Occipital lobe (tissue), 2 donors: ENCODE measurements around the gene FGFBP2. TPM values are rescaled to one million over a fixed set of nuclear protein-coding genes. Genes with fewer than 3 reads are reported as not detected.
"Not testable (repeated sequence)": the region's sequence is repeated elsewhere in the genome, so short reads cannot be mapped to it uniquely, and the experiment has no call there.

ENCODE experiments used
- DNase-seq: peaks from one replicate; lab custom pipeline; 2025; lab: John Stamatoyannopoulos, UW
- total RNA-seq: library from RNA; depleted of rRNA; stranded (reverse); fragments of >200 nt; gene quantifications from one replicate; pipeline ENCODE4 v1.2.3, GENCODE V29; 2014

FGFBP2 gene
- total RNA-seq, 1 donor from 2014 or later, result not detected

DNA sequence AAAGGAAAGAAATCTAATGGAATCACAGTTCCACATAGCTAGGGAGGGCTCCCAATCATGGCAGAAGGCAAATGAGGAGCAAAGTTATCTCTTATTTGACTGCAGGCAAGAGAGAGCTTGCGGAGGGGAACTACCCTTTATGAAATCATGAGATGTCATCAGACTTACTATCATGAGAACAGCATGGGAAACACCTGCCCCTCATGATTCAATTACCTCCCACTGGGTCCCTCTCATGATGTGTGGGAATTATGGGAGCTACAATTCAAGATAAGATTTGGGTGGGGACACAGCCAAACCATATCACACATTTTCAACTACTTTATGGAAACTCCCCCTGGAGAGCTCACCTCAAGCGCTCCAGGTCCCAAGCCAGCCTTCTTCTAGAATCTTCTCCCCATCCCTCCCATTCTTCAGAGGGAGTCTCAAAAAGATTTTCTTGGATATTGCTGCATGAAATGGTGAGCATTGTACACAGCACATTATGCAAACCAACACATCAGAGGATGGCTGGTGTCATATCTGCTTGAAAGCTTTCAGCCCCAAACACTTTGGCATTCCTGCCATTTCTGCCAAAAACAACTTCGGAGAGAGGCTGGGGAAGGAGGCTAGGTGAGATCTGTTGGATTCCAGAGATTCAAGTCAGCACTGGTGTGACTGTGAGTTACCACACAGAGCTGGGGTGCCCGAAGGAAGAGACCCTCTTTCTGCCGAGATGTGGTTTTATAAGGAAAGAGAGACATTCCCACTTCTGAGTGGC, 31.3 kb downstream of the FGFBP2 start:
- no peak for DNase-seq

DNA sequence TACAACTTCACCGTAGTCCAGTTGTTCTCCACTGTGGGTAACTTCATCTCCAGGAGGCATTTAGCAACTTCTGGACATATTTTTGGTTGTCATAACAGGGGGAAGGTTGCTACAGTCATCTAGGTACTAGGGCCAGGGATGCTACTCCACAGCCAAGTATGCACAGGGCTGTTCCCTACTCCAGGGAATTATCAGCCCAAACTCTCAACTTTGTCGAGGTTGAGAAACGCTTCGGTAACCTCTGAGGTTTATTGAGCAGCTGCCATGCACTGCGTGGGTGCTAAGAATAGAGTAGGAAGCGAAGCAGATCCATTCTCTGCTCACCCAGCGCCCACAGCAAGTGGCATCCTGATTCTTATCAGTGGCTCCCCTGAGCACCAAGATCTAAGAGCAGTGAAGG, 32.7 kb downstream of the FGFBP2 start:
- DNase-seq, result no peak

DNA sequence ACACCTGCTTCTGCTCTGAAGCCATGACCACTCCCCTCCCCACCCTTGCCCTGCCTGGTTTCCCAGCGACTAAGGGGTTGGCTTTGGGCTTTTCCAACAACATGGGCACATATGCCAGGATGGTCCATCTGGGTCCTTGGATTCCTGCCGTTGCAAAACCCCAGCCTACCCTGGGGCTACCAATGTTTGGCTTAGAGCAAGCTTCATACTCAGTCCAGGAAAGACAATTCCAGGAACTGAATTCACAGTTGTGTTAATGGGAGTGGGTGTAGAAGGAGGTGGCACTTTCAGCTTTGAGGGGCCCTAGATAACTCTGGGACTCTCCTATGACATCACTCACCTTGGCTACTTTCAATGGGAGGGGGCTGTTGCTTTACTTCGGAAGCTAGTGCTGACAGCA, 33.4 kb downstream of the FGFBP2 start:
- no peak for DNase-seq

DNA sequence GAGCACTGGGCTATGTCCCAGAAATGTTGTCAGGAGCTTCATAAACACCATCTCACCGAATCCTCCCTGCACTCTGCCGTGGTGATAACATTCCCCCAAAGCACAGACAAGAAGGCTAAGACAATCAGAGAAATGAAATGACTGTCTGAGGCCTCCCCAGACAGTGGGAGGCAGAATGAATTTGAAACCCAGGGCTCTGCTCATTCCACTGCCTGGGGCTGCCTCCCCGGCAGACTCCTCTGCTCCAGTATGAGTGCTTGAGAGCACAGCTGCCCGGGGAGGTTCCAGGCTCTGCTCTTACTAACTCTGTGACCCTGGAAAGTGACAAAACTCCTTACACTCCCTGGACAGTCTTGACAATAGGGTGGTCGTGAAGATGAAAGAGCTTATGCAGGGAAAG, 34.1 kb downstream of the FGFBP2 start:
- DNase-seq, result no peak

DNA sequence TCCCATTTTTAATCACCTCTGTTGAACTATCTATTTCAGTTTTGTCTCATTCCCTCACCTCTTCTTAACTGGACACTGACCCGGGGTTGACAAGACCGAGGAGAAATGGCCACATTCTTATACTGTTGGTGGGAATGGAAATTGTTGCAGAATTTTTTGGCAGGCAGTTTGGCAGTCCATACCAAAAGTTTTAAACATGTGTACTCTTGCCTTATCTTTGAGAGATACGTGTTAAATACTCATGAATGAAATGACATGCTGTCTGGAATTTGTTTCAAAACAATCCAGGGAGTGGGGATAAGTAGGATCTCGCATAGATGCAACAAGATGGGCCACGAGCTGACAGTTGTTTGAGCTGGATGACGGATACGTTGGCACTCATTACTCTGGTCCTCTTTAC, 36.5 kb downstream of the FGFBP2 start:
- DNase-seq, result no peak

DNA sequence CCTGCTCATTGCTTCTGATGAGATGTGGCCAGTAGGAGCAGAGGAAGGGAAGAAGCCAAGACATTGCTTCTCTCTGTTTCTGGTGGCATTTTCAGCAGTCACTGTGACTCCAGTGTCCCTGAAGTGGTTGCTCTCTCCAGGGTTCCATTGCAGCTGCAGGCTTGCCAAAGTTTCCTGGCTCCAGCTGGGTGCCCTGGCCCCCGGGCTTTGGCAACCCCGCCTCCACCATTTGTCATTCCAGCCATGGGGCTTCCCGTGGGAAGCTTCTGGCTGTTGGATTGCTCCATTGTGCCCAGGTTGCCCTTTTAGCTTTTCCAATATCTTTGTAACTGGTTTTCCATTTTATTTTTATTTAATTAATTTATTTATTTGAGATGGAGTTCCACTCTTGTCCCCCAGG, 37.1 kb downstream of the FGFBP2 start:
- no peak for DNase-seq

DNA sequence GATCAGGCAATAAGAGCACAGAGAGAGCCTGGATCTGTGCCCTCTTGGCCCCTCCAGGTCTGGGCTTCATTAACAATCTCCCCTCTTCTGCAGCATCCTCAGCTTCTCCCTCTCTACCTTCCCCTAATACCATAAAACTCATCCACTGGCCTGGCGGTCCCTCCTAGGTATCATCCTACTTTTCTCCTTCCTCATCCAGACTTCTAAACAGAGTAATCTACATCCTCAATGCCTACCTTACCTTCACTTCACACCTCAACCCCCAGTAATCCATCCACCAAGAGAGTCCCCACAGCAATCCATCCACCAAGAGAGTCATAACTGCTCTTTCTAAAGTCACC, 41.4 kb downstream of the FGFBP2 start:
- DNase-seq, result no peak

DNA sequence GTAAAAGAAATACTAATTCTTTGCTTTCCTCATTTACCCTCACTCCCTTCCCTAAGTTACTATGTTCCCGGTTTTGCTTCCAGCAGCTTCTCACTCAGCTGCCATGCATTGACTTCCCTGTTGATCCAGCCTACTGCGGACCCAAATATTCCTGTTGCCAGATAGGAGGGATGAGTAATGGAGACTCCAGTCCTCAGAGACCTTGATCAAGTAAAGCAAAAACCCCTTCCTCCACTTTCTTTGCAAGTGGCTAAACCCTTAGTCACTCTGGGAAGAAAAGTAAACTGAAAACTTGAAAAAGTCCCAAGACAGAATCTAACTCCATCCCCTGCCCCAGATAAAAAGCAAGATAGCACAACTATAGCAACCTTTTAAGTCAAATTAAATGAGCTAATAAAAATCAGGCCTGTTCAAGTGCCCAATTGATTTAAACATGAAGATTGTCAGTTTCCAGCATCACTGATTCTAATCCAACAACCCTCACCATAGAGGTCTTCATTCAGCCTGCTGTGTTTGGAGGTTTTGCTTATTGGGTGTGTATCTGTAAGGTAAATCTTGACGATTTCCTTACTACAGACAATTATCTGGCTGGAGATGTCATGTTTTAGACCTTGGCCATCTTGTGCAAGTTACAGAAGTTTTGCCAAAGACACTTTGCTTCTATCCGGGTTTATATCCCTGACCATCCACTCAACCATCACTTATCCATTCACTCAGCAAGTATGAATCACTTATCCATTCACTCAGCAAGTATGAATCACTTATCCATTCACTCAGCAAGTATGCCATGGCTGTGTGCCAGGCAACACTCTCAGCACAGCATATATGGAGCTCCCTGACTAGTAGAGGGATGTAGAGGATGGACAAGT, 42.0 kb downstream of the FGFBP2 start:
- peak; percentile 22 for DNase-seq

DNA sequence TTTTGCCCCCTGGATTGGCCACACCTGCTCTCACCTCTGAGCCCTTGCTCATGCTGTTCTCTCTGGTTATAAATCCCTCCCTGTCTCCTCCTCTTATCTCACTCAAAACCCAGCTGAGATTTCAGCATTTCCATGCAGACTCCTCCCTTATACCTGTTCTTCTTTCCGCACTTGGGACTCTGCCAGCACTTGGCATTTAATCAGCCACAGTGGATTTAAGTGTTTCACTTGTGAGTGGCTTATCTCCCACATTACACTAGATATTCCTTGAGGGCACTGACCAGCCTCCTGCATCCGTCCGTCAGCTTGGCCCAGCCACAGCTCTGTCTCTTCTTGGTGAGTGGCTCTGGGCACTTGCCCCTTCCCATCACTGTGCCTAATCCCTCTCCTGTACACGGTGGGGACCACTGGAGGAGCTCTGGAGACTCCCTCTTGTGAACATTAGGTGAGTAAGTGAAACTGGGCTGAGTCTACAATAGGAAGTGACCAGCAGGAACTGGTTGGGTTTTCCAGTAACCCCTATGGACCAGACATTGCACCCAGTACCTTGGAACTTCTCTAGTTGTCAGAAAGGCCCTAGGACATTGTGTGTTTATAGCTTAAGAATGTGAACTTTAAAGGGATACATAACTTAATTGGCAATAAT, 44.4 kb downstream of the FGFBP2 start:
- no peak for DNase-seq

DNA sequence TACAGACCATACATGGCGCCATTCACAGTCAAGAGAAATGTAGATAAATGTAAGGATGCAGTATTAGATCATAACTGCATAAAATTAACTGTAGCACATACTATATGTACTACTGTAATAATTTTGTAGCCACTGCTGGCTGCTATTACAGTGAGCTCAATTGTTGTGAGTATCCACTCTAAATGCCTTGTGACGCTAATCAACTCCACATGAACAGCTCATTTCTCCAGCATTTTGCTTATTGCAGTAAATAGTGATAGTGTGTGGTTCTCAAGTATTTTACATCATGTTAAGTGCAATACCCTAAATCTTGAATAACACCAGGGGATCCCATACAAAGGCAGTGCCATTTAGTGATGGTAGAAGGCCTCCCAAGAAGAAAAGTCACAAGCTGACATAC, 45.7 kb downstream of the FGFBP2 start:
- no peak for DNase-seq

DNA sequence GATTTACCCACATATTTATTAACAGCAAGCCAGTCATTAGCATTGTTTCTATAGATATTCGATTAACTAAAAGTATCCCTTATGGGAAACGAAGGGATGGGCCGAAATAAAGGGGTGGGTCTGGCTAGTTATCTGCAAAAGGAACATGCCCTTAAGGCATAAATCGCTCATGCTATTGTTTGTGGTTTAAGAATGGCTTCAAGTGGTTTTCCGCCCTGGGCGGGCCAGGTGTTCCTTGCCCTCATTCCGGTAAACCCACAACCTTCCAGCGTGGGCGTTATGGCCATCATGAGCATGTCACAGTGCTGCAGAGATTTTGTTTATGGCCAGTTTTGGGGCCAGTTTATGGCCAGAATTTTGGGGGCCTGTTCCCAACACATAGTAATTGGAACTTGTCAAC, 46.6 kb downstream of the FGFBP2 start:
- not testable (repeated sequence) for DNase-seq

DNA sequence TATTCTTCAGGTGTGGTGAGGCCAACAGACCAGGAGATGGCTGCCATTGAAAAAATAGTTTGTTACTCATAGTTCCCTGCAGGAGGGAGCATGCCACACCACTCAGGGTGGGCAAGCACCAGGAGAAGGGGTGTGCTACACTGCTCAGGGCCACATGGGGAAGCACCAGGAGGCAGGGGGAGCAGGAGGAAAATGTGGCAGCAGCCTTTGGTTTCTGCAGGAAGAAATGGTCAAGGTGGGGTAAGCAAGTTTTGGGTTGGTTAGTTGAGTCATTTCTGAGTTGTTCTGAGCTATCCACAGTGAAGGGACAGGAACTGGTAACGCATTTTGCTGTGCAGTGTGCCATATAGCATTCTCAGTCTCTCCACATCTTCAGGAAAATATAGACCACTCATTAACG, 48.2 kb downstream of the FGFBP2 start:
- no peak for DNase-seq

DNA sequence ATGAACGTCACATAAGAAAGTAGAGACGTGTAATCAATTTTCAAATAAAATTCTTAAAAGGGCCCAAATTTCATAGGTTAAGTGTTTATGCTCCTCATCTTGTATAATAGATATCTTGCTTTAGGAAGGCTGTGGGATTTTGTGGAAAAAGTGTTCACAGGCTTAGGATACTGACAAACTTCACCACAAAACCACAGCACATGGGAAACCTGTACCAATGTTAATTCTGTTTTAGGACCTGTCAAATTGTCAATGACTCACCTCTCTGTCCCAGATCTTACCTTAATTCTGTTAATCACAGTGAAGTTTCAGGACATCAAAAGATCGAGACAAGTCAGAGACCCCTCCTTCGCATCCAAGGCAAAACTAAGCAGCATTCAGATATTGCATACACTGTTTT, 48.7 kb downstream of the FGFBP2 start:
- DNase-seq, result no peak

DNA sequence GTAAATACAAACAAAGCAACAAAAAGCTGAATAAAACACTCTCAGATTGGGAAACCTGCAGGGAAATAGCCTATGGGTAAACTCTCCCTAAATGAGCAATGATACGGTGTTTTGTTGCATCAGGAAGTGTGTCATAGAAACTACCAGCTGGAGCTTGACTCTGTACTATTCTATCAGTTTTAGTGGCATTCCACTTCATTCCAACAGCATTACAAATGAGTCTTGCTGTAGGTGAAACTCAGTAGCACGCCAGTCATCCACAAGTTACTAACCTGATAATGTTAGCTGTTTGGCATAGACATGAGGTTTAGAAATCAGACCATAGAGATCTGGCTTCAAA, 49.4 kb downstream of the FGFBP2 start:
- DNase-seq, result no peak

DNA sequence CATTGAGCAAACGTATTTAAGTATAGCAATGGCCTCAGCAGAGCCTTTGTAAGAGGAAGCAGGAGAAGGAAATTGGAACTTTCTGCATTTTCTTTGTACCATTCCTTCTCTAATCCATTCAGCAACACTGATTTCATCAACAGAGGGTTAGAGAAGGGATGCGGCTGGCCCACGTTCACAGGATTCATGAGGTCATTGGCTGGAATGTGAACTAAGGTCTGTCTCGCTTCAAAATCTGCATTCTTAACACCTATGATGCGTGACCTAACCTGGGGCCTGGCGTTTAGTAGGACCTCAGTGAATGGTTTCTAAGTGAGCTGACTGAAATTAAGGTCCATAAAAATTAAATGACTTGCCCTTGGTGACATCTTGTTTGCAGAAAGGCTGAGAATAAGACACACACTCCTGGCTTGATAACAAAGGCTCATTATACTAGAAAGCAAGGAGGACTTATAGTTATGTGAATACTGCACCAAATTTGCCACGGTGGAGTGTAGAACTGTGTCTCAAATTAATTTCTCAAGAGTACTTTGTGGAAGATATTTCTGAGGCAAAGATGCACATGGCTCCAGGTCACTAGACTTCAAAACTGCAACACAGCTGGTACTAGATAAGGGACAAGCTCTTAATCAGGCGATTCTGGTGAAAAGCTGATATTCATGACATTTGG, 49.9 kb downstream of the FGFBP2 start:
- no peak for DNase-seq

DNA sequence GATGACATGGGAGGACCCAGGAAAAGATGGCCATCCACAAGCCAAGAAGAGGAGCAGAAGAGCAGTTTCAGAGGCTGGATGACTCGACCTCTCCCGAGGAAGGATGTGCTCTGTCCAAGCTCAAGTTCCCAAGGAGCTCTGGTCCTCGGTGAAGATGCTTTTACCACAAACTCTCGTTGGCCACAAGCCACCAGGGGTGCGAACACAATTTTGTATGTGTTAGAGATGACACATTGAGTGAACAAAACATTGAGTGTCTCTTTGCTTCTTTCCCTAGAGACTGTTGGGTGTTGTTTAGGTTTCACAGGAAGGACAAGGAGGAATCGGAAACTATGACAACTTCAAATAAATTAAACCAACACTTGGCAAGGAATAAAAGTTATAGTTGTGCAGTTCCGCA, 50.7 kb downstream of the FGFBP2 start:
- DNase-seq, result no peak

Other genes with a start within 250 kb of the FGFBP2 start
- gene CD38, start 184.8 kb downstream of the FGFBP2 start, total RNA-seq, result 6.1 TPM
- gene FGFBP1, start 24.4 kb downstream of the FGFBP2 start, total RNA-seq, result not detected
- 43.5 TPM for gene PROM1, start 120.8 kb upstream of the FGFBP2 start, total RNA-seq